HepG2 (cell line): ENCODE results near the gene TIMP3. TPM values are rescaled to one million over a fixed set of nuclear protein-coding genes. Genes with fewer than 3 reads are reported as not detected.

Experiments
- ATM ChIP-seq: fragments of 450-650 bp; IDR thresholded peaks from 2 replicates; pipeline ENCODE4 v1.7.1; 2017; ENCODE audit warnings: mild to moderate bottlenecking, borderline replicate concordance
- BRCA1 ChIP-seq: sonication (generic); formaldehyde crosslinking; IDR thresholded peaks from 2 replicates; pipeline ENCODE4 v1.4.0; 2020; ENCODE audit warnings: missing genetic modification reagents
- EEA1 ChIP-seq: sonication (generic); formaldehyde crosslinking; IDR thresholded peaks from 2 replicates; pipeline ENCODE4 v1.5.1; 2020; ENCODE audit warnings: mild to moderate bottlenecking, missing genetic modification reagents, borderline replicate concordance
- HDAC2 ChIP-seq: sonication (generic); formaldehyde crosslinking; IDR thresholded peaks from 2 replicates; pipeline ENCODE4 v1.4.0; 2020; ENCODE audit warnings: missing genetic modification reagents
- HNF1B ChIP-seq: sonication (generic); formaldehyde crosslinking; IDR thresholded peaks from 2 replicates; pipeline ENCODE4 v1.5.1; 2020; ENCODE audit warnings: mild to moderate bottlenecking, moderate library complexity, missing genetic modification reagents
- REL ChIP-seq: sonication (generic); formaldehyde crosslinking; conservative IDR thresholded peaks from 2 replicates; pipeline ENCODE4 v1.8.0; 2022; ENCODE audit warnings: mild to moderate bottlenecking, missing genetic modification reagents, moderate library complexity
- RNF2 ChIP-seq: fragments of 450-650 bp; conservative IDR thresholded peaks from 2 replicates; pipeline ENCODE4 v1.6.1; 2016; ENCODE audit warnings: low read depth
- TEAD3 ChIP-seq: optimal IDR thresholded peaks from 2 replicates; pipeline ENCODE3; 2016; ENCODE audit warnings: borderline replicate concordance
- TFAP4 ChIP-seq: sonication (generic); IDR thresholded peaks from 2 replicates; pipeline ENCODE4 v1.6.1; 2016; ENCODE audit warnings: low read depth, borderline replicate concordance
- ZBTB26 ChIP-seq: IDR thresholded peaks from 2 replicates; pipeline ENCODE4 v1.6.1; 2016; ENCODE audit warnings: missing compliant biosample characterization, missing genetic modification reagents, borderline replicate concordance
- ZBTB34 ChIP-seq: sonication (generic); formaldehyde crosslinking; IDR thresholded peaks from 2 replicates; pipeline ENCODE4 v1.8.0; 2022; ENCODE audit warnings: mild to moderate bottlenecking, missing genetic modification reagents
- ZNF792 ChIP-seq: IDR thresholded peaks from 2 replicates; pipeline ENCODE4 v1.6.1; 2016
- polyA plus RNA-seq, 8 experiments: library from polyadenylated mRNA; depleted of rRNA in 3 of 8; stranded (reverse) in 7 of 8; unstranded in 1 of 8; fragments of >200 nt; fragmentation: Illumina TruSeq in 4 of 8; extraction: Trizol in 4 of 8; gene quantifications; 2 replicates each; pipeline versions ENCODE4 v1.2.1 to v1.2.3, GENCODE V29; 2011 to 2016; ENCODE audit warnings: low read depth in 4 of 8, missing spikeins in 1 of 8, mixed read lengths in 1 of 8; ENCODE audit not compliant: insufficient read depth in 1 of 8
- total RNA-seq, 5 experiments: library from RNA; depleted of rRNA; stranded (reverse); fragments of >200 nt; fragmentation: Illumina TruSeq; extraction: Trizol; gene quantifications; 2 replicates each; pipeline ENCODE4 v1.2.3, GENCODE V29; 2016; ENCODE audit warnings: low read depth in 1 of 5
- TF ChIP-seq, protein P1 (sequence below), 2 experiments: sonication (generic) in 1 of 2; formaldehyde crosslinking in 1 of 2; IDR thresholded peaks; 2 replicates each; pipeline versions ENCODE4 v1.5.1 to v1.6.1; 2011 to 2020; ENCODE audit warnings: borderline replicate concordance in 1 of 2, low read depth in 1 of 2, low read length in 1 of 2, mild to moderate bottlenecking in 1 of 2, missing genetic modification reagents in 1 of 2, moderate library complexity in 1 of 2
- TF ChIP-seq, protein P2 (sequence below): sonication (generic); formaldehyde crosslinking; IDR thresholded peaks from 2 replicates; pipeline ENCODE4 v1.4.0; 2020; ENCODE audit warnings: missing genetic modification reagents, mild to moderate bottlenecking, borderline replicate concordance
- TF ChIP-seq, protein P3 (sequence below): sonication (generic); formaldehyde crosslinking; IDR thresholded peaks from 2 replicates; pipeline ENCODE4 v1.9.0; 2022; ENCODE audit warnings: missing genetic modification reagents, mild to moderate bottlenecking, borderline replicate concordance

The TIMP3 gene
- total and polyA plus RNA-seq, 2 of the 13 experiments (the other 11 are each of a cell fraction or from before 2014, with no cell fraction given), result 57.3 to 86.6 TPM

DNA sequence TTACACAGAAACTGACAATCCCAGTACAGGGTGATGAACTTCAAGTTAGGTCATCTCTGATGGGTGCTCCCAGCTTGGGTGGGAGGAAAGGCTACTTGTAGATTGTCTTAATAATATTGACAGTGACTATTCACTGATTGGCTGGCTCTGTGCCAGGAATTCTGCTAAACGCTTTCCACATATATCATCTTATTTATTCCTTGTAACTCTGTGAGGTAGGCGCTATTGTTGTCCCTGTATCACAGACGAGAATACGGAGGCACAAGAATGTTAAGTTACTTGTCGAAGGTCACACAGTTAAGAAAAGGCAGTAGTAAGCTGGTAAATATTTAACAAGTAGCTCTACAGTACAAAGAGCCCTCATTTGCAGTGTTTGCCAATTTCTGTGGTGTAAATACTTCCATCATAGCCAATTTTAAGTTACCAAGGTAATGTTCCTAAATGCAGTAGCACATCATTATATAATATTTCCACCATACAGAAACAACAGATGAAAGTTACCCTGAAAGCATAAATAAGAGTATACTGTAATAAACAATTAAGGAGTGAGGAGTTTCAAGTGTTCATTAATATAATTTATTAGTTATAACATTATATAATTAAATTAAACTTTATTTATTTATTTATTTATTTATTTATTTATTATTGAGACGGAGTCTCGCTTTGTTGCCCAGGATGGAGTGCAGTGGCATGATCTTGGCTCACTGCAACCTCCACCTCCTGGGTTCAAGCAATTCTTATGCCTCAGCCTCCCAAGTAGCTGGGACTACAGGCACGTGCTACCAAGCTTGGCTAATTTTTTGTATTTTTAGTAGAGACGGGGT lies 11.5 kb upstream of the TIMP3 start (continued):
- TF ChIP-seq EEA1 (no peak), ZBTB34 (CRISPR knock-in tag) (no peak), BRCA1 (no peak), ZNF792 (CRISPR knock-in tag) (peak; percentile 82; the same call in 1 of the 2 replicates), ATM (no peak), REL (no peak), TEAD3 (CRISPR knock-in tag) (peak; percentile 40), ZBTB26 (no peak), RNF2 (no peak), HDAC2 (CRISPR knock-in tag) (peak; percentile 78), TFAP4 (no peak), HNF1B (CRISPR knock-in tag) (peak; percentile 26; the same call in 1 of the 2 replicates)
- TF ChIP-seq, protein P1, sequence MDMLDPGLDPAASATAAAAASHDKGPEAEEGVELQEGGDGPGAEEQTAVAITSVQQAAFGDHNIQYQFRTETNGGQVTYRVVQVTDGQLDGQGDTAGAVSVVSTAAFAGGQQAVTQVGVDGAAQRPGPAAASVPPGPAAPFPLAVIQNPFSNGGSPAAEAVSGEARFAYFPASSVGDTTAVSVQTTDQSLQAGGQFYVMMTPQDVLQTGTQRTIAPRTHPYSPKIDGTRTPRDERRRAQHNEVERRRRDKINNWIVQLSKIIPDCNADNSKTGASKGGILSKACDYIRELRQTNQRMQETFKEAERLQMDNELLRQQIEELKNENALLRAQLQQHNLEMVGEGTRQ (IDR thresholded peaks at IDR 0.05; ENCODE audit: low read depth, low read length), result no peak
- TF ChIP-seq, protein P1 (CRISPR knock-in tag; IDR thresholded peaks at IDR 0.05; ENCODE audit: borderline replicate concordance), result no peak
- TF ChIP-seq, protein P2, sequence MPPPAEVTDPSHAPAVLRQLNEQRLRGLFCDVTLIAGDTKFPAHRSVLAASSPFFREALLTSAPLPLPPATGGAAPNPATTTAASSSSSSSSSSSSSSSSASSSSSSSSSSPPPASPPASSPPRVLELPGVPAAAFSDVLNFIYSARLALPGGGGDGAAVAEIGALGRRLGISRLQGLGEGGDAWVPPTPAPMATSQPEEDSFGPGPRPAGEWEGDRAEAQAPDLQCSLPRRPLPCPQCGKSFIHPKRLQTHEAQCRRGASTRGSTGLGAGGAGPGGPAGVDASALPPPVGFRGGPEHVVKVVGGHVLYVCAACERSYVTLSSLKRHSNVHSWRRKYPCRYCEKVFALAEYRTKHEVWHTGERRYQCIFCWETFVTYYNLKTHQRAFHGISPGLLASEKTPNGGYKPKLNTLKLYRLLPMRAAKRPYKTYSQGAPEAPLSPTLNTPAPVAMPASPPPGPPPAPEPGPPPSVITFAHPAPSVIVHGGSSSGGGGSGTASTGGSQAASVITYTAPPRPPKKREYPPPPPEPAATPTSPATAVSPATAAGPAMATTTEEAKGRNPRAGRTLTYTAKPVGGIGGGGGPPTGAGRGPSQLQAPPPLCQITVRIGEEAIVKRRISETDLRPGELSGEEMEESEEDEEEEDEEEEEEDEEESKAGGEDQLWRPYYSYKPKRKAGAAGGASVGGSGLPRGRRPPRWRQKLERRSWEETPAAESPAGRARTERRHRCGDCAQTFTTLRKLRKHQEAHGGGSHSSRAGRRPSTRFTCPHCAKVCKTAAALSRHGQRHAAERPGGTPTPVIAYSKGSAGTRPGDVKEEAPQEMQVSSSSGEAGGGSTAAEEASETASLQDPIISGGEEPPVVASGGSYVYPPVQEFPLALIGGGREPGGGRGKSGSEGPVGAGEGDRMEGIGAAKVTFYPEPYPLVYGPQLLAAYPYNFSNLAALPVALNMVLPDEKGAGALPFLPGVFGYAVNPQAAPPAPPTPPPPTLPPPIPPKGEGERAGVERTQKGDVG (CRISPR knock-in tag), result no peak
- TF ChIP-seq, protein P3, sequence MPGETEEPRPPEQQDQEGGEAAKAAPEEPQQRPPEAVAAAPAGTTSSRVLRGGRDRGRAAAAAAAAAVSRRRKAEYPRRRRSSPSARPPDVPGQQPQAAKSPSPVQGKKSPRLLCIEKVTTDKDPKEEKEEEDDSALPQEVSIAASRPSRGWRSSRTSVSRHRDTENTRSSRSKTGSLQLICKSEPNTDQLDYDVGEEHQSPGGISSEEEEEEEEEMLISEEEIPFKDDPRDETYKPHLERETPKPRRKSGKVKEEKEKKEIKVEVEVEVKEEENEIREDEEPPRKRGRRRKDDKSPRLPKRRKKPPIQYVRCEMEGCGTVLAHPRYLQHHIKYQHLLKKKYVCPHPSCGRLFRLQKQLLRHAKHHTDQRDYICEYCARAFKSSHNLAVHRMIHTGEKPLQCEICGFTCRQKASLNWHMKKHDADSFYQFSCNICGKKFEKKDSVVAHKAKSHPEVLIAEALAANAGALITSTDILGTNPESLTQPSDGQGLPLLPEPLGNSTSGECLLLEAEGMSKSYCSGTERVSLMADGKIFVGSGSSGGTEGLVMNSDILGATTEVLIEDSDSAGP (CRISPR knock-in tag), result no peak
